Aorta (tissue), 5 donors: ENCODE results near the gene PPID. TPM values are rescaled to one million over a fixed set of nuclear protein-coding genes. Genes with fewer than 3 reads are reported as not detected.
"Not testable (repeated sequence)": the region's sequence is repeated elsewhere in the genome, so short reads cannot be mapped to it uniquely, and the experiment has no call there.

Experiments
- ATAC-seq: fragments of 200-7000 bp; cut with Tn5 transposase; one replicate; pipeline ENCODE4 v1.9.1; 2022; ENCODE audit warnings: moderate library complexity; ENCODE audit not compliant: low FRiP score
- DNase-seq, 2 donors: peaks; one replicate each; pipeline ENCODE4 v3.0.0-alpha.2; 2020
- H3K27ac ChIP-seq, 2 donors: one replicate each; pipeline ENCODE4 v1.5.1; 2013; ENCODE audit warnings: low read length in 2 of 2, mild to moderate bottlenecking in 2 of 2, moderate library complexity in 2 of 2, control low read depth in 1 of 2, inconsistent platforms in 1 of 2, low read depth in 1 of 2
- H3K27me3 ChIP-seq, 2 donors: one replicate each; pipeline ENCODE4 v1.6.1; 2013; ENCODE audit warnings: control low read depth in 1 of 2, low read length in 1 of 2, mild to moderate bottlenecking in 1 of 2, moderate library complexity in 1 of 2; ENCODE audit not compliant: insufficient read depth in 2 of 2, control insufficient read depth in 1 of 2
- H3K36me3 ChIP-seq, 2 donors: one replicate each; pipeline ENCODE4 v1.6.1; 2013; ENCODE audit warnings: control low read depth in 1 of 2, low read length in 1 of 2, mild to moderate bottlenecking in 1 of 2; ENCODE audit not compliant: insufficient read depth in 2 of 2, control insufficient read depth in 1 of 2
- H3K4me1 ChIP-seq, 2 donors: one replicate each; pipeline ENCODE4 v1.6.1; 2013; ENCODE audit warnings: low read length in 2 of 2, control low read depth in 1 of 2, mild to moderate bottlenecking in 1 of 2, moderate library complexity in 1 of 2; ENCODE audit not compliant: insufficient read depth in 2 of 2, control insufficient read depth in 1 of 2
- H3K4me3 ChIP-seq, 2 donors: one replicate each; pipeline ENCODE4 v1.5.1; 2013; ENCODE audit warnings: low read length in 2 of 2, control low read depth in 1 of 2, mild to moderate bottlenecking in 1 of 2
- H3K9me3 ChIP-seq: one replicate; pipeline ENCODE4 v1.6.1; 2013; ENCODE audit warnings: mild to moderate bottlenecking, low read length; ENCODE audit not compliant: control insufficient read depth
- WGBS, 2 donors: extraction: QIAGEN DNeasy Blood & Tissue Kit; methylation state at CpG; one replicate each; pipeline ENCODE4 v1.1.7; 2013; 5-methylcytosine and 5-hydroxymethylcytosine counted together
- intact Hi-C, 2 donors: fragments of 100-400 bp; cut with DNase I; formaldehyde crosslinking; loops; one replicate each; pipeline versions ENCODE4 v1.14.2 to v1.15.0; 2022
- polyA plus RNA-seq, 2 donors: library from polyadenylated mRNA; stranded (reverse); fragments of 200-250 nt; gene quantifications; one replicate each; pipeline ENCODE4 v1.2.3, GENCODE V29; 2013
- total RNA-seq, 2 donors: library from RNA; stranded (reverse); fragmentation: NEBNext Ultra II Directional; extraction: Animal tissue kit (Norgen Biotek cat#: 25700); gene quantifications; one replicate each; pipeline ENCODE4 v1.2.1, GENCODE V29; 2021
- donor health status: healthy with polysubstance abuse.
- donor health status: Bipolar disorder and iron deficiency.
- donor health status: DM: no; HTN: no; CAD: no.
- donor health status: DM: no; HTN: no; CAD: no.
- donor health status: DM: yes; HTN: yes; CAD: no.

The PPID gene
- total and polyA plus RNA-seq, 4 donors = 14.2 to 36.3 (median 20.0) TPM

GRCh38 chr4:158763462-158763861 lies 40.3 kb upstream of the PPID start:
- no peak overlapping the region for H3K27ac ChIP-seq
- no peaks in the 10 kb centered on the region for H3K9me3 ChIP-seq
- ATAC-seq (no peak), DNase-seq (no peak)
- 49 to 50% methylated on average over 2 of the region's 2 CpGs for WGBS, 2 donors
- no peaks in the 10 kb centered on the region for H3K4me1 ChIP-seq
- H3K36me3 ChIP-seq = no peaks in the 10 kb centered on the region
- intact Hi-C loops = no loop called here
- no peak overlapping the region for H3K4me3 ChIP-seq
- no peaks in the 10 kb centered on the region for H3K27me3 ChIP-seq

- ATAC-seq (no peak), DNase-seq (no peak)
- Histone ChIP-seq H3K27me3 (no peaks in the 10 kb centered on the region), H3K36me3 (no peaks in the 10 kb centered on the region), H3K27ac (no peak overlapping the region), H3K4me1 (no peaks in the 10 kb centered on the region), H3K4me3 (no peak overlapping the region), H3K9me3 (no peaks in the 10 kb centered on the region)
- intact Hi-C loops = no loop called here
- 79% methylated on average over 4 of the region's 4 CpGs for WGBS, 2 donors
Observed at GRCh38 chr4:158762553-158762952, 39.4 kb upstream of the PPID start.

GRCh38 chr4:158760866-158761265 lies 37.7 kb upstream of the PPID start:
- no peak overlapping the region for H3K4me3 ChIP-seq
- no peaks in the 10 kb centered on the region for H3K27me3 ChIP-seq
- DNase-seq (no peak), ATAC-seq (no peak)
- H3K27ac ChIP-seq = no peak overlapping the region
- no peaks in the 10 kb centered on the region for H3K9me3 ChIP-seq
- intact Hi-C loops = no loop called here
- no peaks in the 10 kb centered on the region for H3K36me3 ChIP-seq
- H3K4me1 ChIP-seq = no peaks in the 10 kb centered on the region
- WGBS, 2 donors = 83 to 87% methylated on average over 4 of the region's 4 CpGs

GRCh38 chr4:158759539-158759938 lies 36.3 kb upstream of the PPID start:
- H3K4me1 ChIP-seq, DNase-seq, H3K36me3 ChIP-seq, ATAC-seq, H3K4me3 ChIP-seq, H3K9me3 ChIP-seq, H3K27me3 ChIP-seq, H3K27ac ChIP-seq, intact Hi-C loops: not testable (repeated sequence)
- WGBS, 2 donors = 98% methylated on average over 19 of the region's 20 CpGs

GRCh38 chr4:158758703-158759102 lies 35.5 kb upstream of the PPID start:
- 93 to 94% methylated on average over 4 of the region's 4 CpGs for WGBS, 2 donors
- Histone ChIP-seq H3K27ac (no peak overlapping the region), H3K4me3 (no peak overlapping the region), H3K27me3 (no peaks in the 10 kb centered on the region), H3K4me1 (no peaks in the 10 kb centered on the region), H3K36me3 (no peaks in the 10 kb centered on the region), H3K9me3 (no peaks in the 10 kb centered on the region)
- intact Hi-C loops = no loop called here
- DNase-seq (no peak), ATAC-seq (no peak)

- Histone ChIP-seq H3K27me3 (no peaks in the 10 kb centered on the region), H3K4me1 (no peaks in the 10 kb centered on the region), H3K4me3 (no peak overlapping the region), H3K27ac (no peak overlapping the region), H3K36me3 (no peaks in the 10 kb centered on the region), H3K9me3 (no peaks in the 10 kb centered on the region)
- intact Hi-C loops = no loop called here
- no peak for ATAC-seq
- 73 to 95% methylated on average over 4 of the region's 4 CpGs for WGBS, 2 donors
- no peak for DNase-seq
Observed at GRCh38 chr4:158758142-158758541, 34.9 kb upstream of the PPID start.

- H3K27me3 ChIP-seq = no peaks in the 10 kb centered on the region
- intact Hi-C loops = no loop called here
- no peaks in the 10 kb centered on the region for H3K9me3 ChIP-seq
- no peak overlapping the region for H3K27ac ChIP-seq
- H3K36me3 ChIP-seq = no peaks in the 10 kb centered on the region
- no peak overlapping the region for H3K4me3 ChIP-seq
- DNase-seq (no peak), ATAC-seq (no peak)
- H3K4me1 ChIP-seq = no peaks in the 10 kb centered on the region
Observed at GRCh38 chr4:158756588-158756987, 33.4 kb upstream of the PPID start.

GRCh38 chr4:158755819-158756218 lies 32.6 kb upstream of the PPID start:
- WGBS, 2 donors = 93 to 95% methylated on average over 7 of the region's 7 CpGs
- ATAC-seq, H3K27ac ChIP-seq, intact Hi-C loops, H3K9me3 ChIP-seq, H3K36me3 ChIP-seq, DNase-seq, H3K4me3 ChIP-seq, H3K4me1 ChIP-seq, H3K27me3 ChIP-seq: not testable (repeated sequence)

- DNase-seq (no peak), ATAC-seq (no peak)
- Histone ChIP-seq H3K9me3 (no peaks in the 10 kb centered on the region), H3K27me3 (no peaks in the 10 kb centered on the region), H3K36me3 (no peaks in the 10 kb centered on the region), H3K27ac (no peak overlapping the region), H3K4me3 (no peak overlapping the region), H3K4me1 (no peaks in the 10 kb centered on the region)
- 97% methylated on average over 5 of the region's 5 CpGs for WGBS, 2 donors
- intact Hi-C loops = no loop called here
Observed at GRCh38 chr4:158754385-158755180, 31.4 kb upstream of the PPID start.
